Activated CD8-positive, alpha-beta memory T cell treated with anti-CD3 and anti-CD28 coated beads, Interleukin-2, amount 10 ng/mL, durations not matched to agents 7 days and 5 days (primary cell): ENCODE data around the gene RPS5. TPM values are rescaled to one million over a fixed set of nuclear protein-coding genes. Genes with fewer than 3 reads are reported as not detected.

ENCODE experiments used
- ATAC-seq: fragments of 150-1000 bp; cut with Tn5 transposase; one replicate; pipeline ENCODE4 v1.10.0; 2021; ENCODE audit warnings: moderate library complexity
- CTCF ChIA-PET: fragments of 350-600 bp; sonication (Branson Sonifier 250); formaldehyde crosslinking; loops from one replicate; lab custom pipeline; 2021; ENCODE audit warnings: antibody characterized with exemption; lab: Charles Lee
- DNase-seq: peaks from one replicate; pipeline ENCODE4 v3.0.0-alpha.2; 2020
- H3K27ac Mint-ChIP-seq: one replicate; pipeline ENCODE4 v1.8.0; 2021; ENCODE audit warnings: mild to moderate bottlenecking, mixed read lengths
- H3K27me3 Mint-ChIP-seq: one replicate; pipeline ENCODE4 v1.8.0; 2021; ENCODE audit warnings: mixed read lengths
- H3K36me3 Mint-ChIP-seq: one replicate; pipeline ENCODE4 v1.8.0; 2021; ENCODE audit warnings: mild to moderate bottlenecking, mixed read lengths
- H3K4me1 Mint-ChIP-seq: one replicate; pipeline ENCODE4 v1.8.0; 2021; ENCODE audit warnings: mixed read lengths
- H3K4me3 Mint-ChIP-seq: one replicate; pipeline ENCODE4 v1.8.0; 2021; ENCODE audit warnings: mild to moderate bottlenecking, moderate library complexity, mixed read lengths
- H3K9me3 Mint-ChIP-seq: one replicate; pipeline ENCODE4 v1.8.0; 2022; ENCODE audit warnings: low read depth, mixed read lengths
- total RNA-seq, 2 experiments: library from RNA; stranded (reverse); gene quantifications; one replicate each; pipeline ENCODE4 v1.2.3, GENCODE V29; 2021

The RPS5 gene
- total RNA-seq, 2 experiments from 2014 or later, result 914 to 1,022 TPM

DNA sequence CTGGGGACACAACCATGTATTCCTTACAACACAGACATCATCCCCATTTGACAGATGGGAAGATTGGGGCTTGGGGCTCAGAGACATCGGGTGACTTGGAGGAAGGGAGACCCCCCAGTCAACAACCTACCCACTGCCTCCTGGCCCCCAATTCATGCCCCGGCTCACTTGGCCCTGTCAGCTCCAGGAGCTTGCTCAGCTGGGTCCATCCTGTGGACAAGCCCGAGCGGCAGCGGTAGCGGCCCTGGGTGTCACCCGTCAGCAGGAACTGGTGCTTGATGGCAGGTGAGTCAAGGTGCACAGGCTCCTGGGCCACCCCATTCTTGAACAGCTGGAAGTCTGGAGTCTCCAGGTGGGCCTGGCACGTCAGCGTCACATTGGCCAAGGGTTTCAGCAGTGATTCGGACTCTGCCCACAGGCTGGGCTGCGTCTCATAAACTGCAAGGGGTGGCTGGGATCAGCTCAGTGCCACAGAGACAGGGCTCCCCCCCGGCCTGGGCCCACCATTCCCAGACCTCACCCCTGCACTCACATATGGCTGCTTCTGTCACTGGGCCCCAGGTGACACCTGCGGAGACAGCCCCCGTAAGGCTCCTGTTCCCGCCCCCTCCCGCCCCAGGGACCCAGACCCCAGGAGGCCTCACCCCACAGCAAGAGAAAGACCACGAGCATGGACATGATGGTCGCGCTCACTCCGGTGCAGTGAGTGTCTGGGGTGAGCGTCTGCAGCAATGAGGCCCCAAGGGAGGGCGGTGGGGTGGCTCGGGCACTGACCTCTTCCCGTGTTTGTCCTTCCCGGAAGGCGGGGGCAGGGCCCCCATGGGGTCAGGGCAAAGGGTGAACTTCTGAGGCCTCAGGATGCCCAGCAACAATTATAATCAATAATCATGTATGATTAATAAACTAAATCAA is 34.1 kb upstream of the RPS5 start, which contains the start of gene A1BG:
Gene A1BG (minus strand): TSS at position 733 of the 912 bp plus-strand sequence. CDS start 55 bp downstream, at position 678.
- ATAC-seq (no peak), DNase-seq (no peak)
- Mint-ChIP-seq H3K36me3 (peaks cover 14% of the 10 kb centered on the region), H3K27me3 (no peaks in the 10 kb centered on the region), H3K4me1 (peaks cover 42% of the 10 kb centered on the region), H3K4me3 (no peak within 1 kb of the TSS), H3K9me3 (no peaks in the 10 kb centered on the region), H3K27ac (no peak within 1 kb of the TSS)
- CTCF ChIA-PET, result no interaction called here

DNA sequence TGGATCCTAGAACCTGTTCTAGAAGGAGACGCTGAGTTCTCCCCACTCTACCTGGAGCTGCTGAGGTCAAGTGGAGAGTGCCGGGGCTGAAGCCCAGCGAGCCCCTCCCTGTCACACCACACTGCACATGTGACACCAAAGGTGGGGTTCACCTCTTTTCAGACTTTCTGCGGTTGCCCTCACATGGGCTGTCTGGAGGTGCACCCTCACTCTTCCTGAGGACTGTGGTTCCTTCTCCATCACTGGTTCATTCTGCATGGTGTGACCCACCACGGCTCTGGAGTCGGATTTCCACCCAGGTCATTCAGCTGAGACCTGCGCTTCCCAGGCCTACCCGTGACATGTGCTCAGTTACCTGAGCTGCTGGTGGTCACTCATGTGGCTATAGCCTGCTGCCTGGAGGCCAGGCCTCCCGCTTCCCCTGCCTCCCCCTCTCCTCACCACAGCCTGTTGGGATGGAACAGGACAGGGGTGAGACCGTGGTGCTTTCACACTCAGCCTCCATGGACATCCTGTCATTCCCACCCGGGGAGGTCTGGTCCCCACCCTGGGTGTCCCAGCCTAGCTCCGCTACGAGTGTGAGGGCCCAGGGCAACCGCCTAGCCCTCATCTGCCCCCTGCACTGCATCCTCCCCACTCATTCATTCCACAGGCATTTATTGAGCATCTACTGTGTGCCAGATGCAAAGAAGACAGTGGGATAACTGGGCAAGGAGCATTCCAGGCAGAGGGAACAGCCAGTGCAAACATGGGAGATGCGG is 33.2 kb upstream of the RPS5 start:
- Mint-ChIP-seq H3K27ac (no peak overlapping the region), H3K4me3 (no peak overlapping the region), H3K36me3 (peaks cover 12% of the 10 kb centered on the region), H3K9me3 (no peaks in the 10 kb centered on the region), H3K27me3 (no peaks in the 10 kb centered on the region), H3K4me1 (peaks cover 37% of the 10 kb centered on the region)
- no peak for DNase-seq
- ATAC-seq, result no peak
- CTCF ChIA-PET, result no interaction called here

- CTCF ChIA-PET, result no interaction called here
- ATAC-seq, result no peak
These were observed 32.5 kb upstream of the RPS5 start for GRCh38 chr19:58354478-58355030.

GRCh38 chr19:58355215-58355796 is 31.8 kb upstream of the RPS5 start:
- peak overlapping the region; percentile 46 for H3K27ac Mint-ChIP-seq
- no peak for DNase-seq
- no peak for ATAC-seq
- no peak overlapping the region for H3K4me3 Mint-ChIP-seq
- CTCF ChIA-PET, result no interaction called here
- H3K4me1 Mint-ChIP-seq, result peaks cover 28% of the 10 kb centered on the region
- H3K27me3 Mint-ChIP-seq, result no peaks in the 10 kb centered on the region
- peaks cover 7% of the 10 kb centered on the region for H3K36me3 Mint-ChIP-seq
- H3K9me3 Mint-ChIP-seq, result no peaks in the 10 kb centered on the region

More at GRCh38 chr19:58354478-58355030, 32.5 kb upstream of the RPS5 start:
- DNase-seq, result no peak
- H3K4me3 Mint-ChIP-seq, result no peak overlapping the region
- H3K9me3 Mint-ChIP-seq, result no peaks in the 10 kb centered on the region
- peaks cover 30% of the 10 kb centered on the region for H3K4me1 Mint-ChIP-seq
- H3K27me3 Mint-ChIP-seq, result no peaks in the 10 kb centered on the region
- H3K27ac Mint-ChIP-seq, result no peak overlapping the region
- peaks cover 10% of the 10 kb centered on the region for H3K36me3 Mint-ChIP-seq

DNA sequence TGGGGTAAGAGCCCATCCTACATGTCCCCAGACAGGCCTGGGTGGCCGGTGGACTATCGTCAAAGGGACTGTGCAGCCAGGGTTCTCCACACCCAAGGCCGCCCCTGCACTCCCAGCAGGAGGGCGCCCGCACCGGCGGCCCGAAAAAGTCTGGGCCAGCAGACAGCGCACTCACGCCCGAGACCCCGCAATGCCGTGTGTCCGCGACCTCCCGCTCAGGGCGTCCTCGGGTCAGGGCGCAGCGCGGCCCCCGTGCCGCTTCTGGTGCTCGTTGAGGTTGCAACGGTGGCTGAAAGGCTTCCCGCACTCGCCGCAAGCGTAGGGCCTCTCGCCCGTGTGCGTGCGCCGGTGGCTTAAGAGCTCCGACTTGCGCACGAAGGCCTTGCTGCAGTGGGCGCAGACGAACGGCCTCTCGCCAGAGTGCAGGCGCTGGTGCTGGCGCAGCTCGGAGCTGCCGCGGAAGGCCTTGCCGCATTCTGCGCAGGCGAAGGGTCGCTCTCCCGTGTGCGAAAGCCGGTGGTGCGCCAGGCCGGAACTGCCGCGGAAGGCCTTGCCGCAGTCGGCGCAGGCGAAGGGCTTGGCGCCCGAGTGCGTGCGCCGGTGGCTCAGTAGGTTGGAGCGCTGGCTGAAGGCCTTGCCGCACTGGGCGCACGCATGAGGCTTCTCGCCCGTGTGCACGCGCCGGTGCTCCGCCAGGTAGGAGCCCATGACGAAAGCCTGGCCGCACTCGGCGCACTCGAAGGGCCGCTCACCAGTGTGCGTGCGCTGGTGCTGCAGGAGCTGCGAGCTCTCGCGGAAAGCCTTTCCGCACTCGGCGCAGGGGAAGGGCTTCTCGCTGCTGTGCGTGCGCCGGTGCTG is 30.9 kb upstream of the RPS5 start:
- H3K4me1 Mint-ChIP-seq, result peaks cover 30% of the 10 kb centered on the region
- ATAC-seq, result peak; percentile 76
- H3K4me3 Mint-ChIP-seq, result peak overlapping the region; percentile 53
- peaks cover 4% of the 10 kb centered on the region for H3K36me3 Mint-ChIP-seq
- H3K27ac Mint-ChIP-seq, result peak overlapping the region; percentile 56
- H3K27me3 Mint-ChIP-seq, result no peaks in the 10 kb centered on the region
- DNase-seq, result peak; percentile 71
- CTCF ChIA-PET, result interaction anchor here (0.9 to 1.1 kb wide), 2 partner anchors 128 to 158 kb away, joined by 3 read pairs; partner anchors contain the start of gene ZNF544
- H3K9me3 Mint-ChIP-seq, result no peaks in the 10 kb centered on the region

- ATAC-seq (no peak), DNase-seq (no peak)
- Mint-ChIP-seq H3K4me3 (peak overlapping the region; percentile 53), H3K36me3 (peaks cover under 1% of the 10 kb centered on the region), H3K27ac (peak overlapping the region; percentile 56), H3K27me3 (no peaks in the 10 kb centered on the region), H3K9me3 (no peaks in the 10 kb centered on the region), H3K4me1 (peaks cover 36% of the 10 kb centered on the region)
- CTCF ChIA-PET, result interaction anchor here (0.9 to 1.1 kb wide), 2 partner anchors 128 to 157 kb away, joined by 3 read pairs; partner anchors contain the start of gene ZNF544
These were observed 30.1 kb upstream of the RPS5 start for GRCh38 chr19:58356766-58357480.

GRCh38 chr19:58357481-58358145 is 29.5 kb upstream of the RPS5 start:
- Mint-ChIP-seq H3K9me3 (no peaks in the 10 kb centered on the region), H3K27me3 (no peaks in the 10 kb centered on the region), H3K4me3 (no peak overlapping the region), H3K4me1 (peaks cover 39% of the 10 kb centered on the region), H3K27ac (no peak overlapping the region), H3K36me3 (no peaks in the 10 kb centered on the region)
- CTCF ChIA-PET, result interaction anchor here (1.1 kb wide), 1 partner anchor 156 kb away, joined by 3 read pairs; no protein-coding TSS in a partner anchor
- DNase-seq (no peak), ATAC-seq (no peak)

GRCh38 chr19:58361900-58362271 is 25.2 kb upstream of the RPS5 start:
- ATAC-seq (peak; percentile 16), DNase-seq (peak; percentile 70)
- Mint-ChIP-seq H3K4me3 (peak overlapping the region; percentile 95), H3K27ac (peak overlapping the region; percentile 90), H3K9me3 (no peaks in the 10 kb centered on the region), H3K36me3 (no peaks in the 10 kb centered on the region), H3K27me3 (no peaks in the 10 kb centered on the region), H3K4me1 (peaks cover 20% of the 10 kb centered on the region)
- CTCF ChIA-PET, result interaction anchor here (1.3 to 2.4 kb wide), 7 partner anchors 14 to 178 kb away, joined by 4 to 16 read pairs (median 7); partner anchors contain the start of genes ZBTB45, ZNF274, ZNF584 and ZSCAN22

- DNase-seq, result peak; percentile 98
- peak within 1 kb of the TSS; percentile 90 for H3K27ac Mint-ChIP-seq
- peak; percentile 91 for ATAC-seq
- H3K4me1 Mint-ChIP-seq, result peaks cover 18% of the 10 kb centered on the region
- CTCF ChIA-PET, result interaction anchor here (0.8 to 2.4 kb wide), 10 partner anchors 13 to 179 kb away, joined by 3 to 16 read pairs (median 6); partner anchors contain the start of genes ZBTB45, ZNF274, ZNF544 and ZNF584
- H3K27me3 Mint-ChIP-seq, result no peaks in the 10 kb centered on the region
- H3K4me3 Mint-ChIP-seq, result peak within 1 kb of the TSS; percentile 95
- H3K9me3 Mint-ChIP-seq, result no peaks in the 10 kb centered on the region
- no peaks in the 10 kb centered on the region for H3K36me3 Mint-ChIP-seq
These were observed 24.6 kb upstream of the RPS5 start, which contains the start of gene ZNF497 for GRCh38 chr19:58362272-58362994. ZNF497 (minus strand) TSS chr19:58362751; CDS start chr19:58357635, 5,116 bp downstream.

DNA sequence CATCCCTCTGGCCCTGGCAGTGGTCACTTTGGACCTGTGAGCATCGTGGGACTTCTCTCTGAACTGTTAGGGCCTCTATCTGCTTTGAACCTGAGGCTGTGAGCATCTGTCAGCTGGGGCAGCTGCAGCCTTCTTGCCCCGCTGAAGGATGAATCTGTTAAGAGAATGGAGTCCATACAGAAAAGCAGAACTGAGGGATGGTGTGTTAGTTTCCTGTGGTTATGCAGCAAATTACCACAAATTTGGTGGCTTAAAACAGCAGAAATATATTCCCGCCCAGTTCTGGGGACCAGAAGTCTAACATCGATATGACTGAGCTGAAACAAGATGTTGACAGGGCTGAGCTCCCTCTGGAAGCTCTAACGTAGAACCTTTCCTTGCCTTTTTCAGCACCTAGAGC is 22.9 kb upstream of the RPS5 start:
- no peak overlapping the region for H3K4me3 Mint-ChIP-seq
- no peaks in the 10 kb centered on the region for H3K36me3 Mint-ChIP-seq
- no peaks in the 10 kb centered on the region for H3K9me3 Mint-ChIP-seq
- H3K27ac Mint-ChIP-seq, result no peak overlapping the region
- H3K4me1 Mint-ChIP-seq, result peaks cover 18% of the 10 kb centered on the region
- no peak for ATAC-seq
- CTCF ChIA-PET, result interaction anchor here (1.2 to 2.0 kb wide), 2 partner anchors 150 to 156 kb away, joined by 4 to 5 read pairs; partner anchors contain the start of gene ZBTB45
- no peak for DNase-seq
- H3K27me3 Mint-ChIP-seq, result no peaks in the 10 kb centered on the region
